ENCODE data around the gene FBLN1.
"Not testable (repeated sequence)": the region's sequence is repeated elsewhere in the genome, so short reads cannot be mapped to it uniquely, and the experiment has no call there.

FBLN1 gene

DNA sequence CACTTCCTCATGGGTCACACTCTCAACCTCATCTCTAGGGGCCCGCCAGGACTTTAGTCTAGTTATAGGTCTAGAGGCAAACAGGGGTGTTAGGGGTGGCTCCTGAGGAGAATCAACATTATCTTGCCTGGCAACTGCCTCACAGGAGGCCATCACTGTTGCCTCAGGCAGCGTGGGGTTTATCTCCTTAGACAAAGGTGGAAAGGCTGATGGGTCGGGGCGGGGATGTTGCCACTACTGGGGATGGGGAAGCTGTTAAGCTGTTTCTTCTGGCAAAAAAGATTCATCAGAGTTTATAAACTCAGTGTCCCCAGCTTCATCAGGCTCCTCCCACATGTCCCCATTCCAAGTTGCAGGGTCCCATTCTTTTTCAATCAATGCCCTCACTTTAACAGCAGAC is 58.1 kb downstream of the FBLN1 start:
- not testable (repeated sequence) for FAIRE-seq; DNase-seq (ENCODE audit: extremely low spot score, insufficient read length, low read depth)

DNA sequence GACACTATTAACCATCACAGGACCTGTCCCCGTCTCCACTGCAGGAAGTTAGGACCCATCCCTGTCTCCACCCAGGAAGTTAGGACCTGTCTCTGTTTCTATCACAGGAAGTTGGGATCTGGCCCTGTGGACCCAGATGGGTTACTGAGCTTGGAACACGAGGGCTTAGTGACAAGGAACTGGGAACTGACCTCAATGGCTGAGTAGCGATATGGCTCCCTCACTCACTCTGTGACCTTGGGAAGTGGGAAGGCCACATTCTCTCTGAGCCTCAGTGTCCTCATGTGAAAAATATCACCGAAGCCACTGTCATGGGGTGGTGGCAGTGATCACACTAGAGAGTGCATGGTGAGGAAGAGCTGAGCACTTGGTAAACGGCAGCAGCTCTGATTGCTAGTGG is 59.4 kb downstream of the FBLN1 start:
- FAIRE-seq (no peak), DNase-seq (ENCODE audit: extremely low spot score, insufficient read length, low read depth) (no peak)

DNA sequence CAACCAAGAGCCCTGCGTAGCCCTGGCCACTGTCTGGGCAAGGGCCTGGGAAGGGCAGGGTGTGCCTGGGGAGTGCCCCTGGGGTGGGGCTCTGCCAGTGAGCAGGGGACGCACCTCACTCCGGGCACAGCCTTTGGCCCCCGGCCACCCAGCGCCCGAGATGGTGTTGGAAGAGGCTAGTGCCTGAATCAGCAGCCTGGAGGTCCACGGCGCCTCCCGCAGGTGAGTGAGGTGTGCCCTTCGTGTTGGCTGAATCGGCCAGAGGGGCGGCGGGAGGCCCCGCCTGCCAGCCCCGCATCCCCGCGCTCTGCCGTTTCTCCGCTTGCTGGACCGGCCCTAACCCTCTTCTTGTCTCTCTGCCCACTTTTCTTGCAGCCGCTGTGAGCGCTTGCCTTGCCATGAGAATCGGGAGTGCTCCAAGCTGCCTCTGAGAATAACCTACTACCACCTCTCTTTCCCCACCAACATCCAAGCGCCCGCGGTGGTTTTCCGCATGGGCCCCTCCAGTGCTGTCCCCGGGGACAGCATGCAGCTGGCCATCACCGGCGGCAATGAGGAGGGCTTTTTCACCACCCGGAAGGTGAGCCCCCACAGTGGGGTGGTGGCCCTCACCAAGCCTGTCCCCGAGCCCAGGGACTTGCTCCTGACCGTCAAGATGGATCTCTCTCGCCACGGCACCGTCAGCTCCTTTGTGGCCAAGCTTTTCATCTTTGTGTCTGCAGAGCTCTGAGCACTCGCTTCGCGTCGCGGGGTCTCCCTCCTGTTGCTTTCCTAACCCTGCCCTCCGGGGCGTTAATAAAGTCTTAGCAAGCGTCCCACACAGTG is 60.1 kb downstream of the FBLN1 start:
- FAIRE-seq (no peak), DNase-seq (ENCODE audit: extremely low spot score, insufficient read length, low read depth) (no peak)

DNA sequence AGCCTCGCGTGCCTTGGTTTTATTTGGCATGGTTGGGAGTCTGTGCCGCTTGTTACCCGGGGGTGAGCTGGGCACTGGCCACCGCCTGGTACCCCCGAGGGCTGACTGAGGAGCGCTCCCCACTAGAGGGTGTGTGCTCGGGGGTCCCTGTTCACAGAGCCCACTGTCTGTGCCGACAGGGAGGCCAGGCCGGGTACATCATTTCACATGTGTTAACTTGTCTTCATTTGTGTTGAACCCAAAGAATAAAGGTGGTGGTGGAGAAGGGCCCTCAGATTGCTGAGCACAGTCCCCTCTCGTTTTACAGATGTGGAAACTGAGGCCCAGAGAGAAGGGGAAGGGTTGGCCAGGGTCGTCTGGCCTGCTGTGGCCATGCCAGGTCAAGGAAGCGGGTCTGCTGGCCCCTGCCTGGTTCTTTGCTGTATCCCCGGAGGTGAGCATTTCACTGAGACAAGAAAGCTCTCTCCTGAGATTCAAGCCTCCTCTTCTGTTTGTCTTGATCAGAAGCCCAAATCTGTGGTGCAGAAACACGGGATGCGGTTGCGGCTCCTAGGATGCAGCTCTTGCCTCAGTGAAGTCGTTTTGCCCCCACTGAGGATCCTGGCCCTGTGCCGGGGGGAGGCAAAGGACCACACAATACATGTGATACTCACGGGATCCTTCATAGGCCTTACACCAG is 60.8 kb downstream of the FBLN1 start:
- DNase-seq (ENCODE audit: extremely low spot score, insufficient read length, low read depth) = no peak
- no peak for FAIRE-seq

DNA sequence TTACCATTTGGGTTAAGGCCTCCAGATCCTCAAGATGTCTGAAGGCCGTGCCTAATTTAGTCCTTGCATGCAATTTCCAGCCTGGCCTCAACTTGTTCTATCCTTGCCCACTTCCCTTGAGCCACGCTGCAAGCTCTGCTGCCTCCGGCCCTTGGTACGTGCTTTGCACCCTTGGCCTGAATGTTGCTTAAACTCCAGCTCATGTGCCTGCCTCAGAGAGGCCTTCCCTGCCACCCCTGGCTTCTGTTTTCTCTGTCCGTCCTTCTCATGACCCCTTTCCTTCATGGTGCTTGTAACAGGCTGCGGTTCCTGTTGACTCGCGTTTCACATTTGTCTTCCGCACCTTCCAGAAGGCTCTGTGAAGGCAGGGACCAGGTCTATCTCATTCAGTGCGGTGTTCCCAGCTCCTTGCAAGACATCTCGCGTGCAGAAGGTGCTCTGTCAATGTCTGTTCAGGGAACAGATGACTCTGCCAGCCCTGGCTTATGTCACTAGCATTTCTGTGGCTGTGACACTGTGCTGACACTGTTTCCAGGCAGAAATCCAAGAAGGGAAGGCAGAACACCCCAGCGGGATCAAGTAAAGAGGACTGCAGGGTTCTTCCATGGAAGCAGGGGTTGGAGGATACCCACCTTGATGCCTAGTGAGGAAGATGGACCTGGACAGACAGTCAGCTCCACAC is 61.8 kb downstream of the FBLN1 start:
- FAIRE-seq (no peak), DNase-seq (ENCODE audit: extremely low spot score, insufficient read length, low read depth) (no peak)

DNA sequence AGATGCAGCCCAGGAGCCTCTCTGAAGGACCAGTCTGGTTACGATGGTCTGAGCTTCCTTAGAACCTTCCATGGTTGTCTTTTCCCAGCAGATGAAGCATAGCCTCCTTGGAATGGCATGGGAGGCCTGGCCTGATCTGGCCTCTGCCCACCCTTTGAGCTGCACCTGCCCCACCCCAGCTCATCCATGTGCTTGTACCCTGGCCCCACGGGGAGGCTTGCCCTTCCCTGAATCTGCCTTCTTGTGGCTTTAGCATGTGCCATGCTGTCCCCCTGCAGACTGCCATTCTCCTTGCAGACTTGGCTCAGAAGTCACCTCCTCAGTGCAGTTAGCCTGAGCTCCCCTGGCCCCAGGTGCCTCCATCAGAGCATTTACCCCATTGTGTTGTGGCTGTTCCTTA is 62.5 kb downstream of the FBLN1 start:
- FAIRE-seq = no peak
- DNase-seq (ENCODE audit: extremely low spot score, insufficient read length, low read depth) = no peak

DNA sequence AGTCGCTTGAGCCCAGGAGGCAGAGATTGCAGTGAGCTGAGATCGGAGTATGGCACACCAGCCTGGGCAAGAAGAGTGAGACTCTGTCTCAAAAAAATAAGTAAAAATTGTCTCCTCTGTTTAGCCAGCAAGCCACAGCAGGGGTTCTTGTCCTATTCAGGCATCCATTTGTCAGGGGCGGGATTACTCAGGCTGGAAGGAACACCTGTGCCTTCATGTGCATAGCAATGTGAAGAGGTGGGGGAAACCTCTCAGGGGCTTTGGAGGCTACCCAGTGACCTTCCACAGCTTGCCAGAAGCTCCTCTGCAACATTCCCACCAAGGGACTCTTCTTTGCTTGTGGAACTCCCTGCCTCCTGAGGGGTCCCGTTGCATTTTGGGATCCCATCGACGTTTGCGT is 63.3 kb downstream of the FBLN1 start:
- DNase-seq (ENCODE audit: extremely low spot score, insufficient read length, low read depth) (no peak), FAIRE-seq (no peak)

DNA sequence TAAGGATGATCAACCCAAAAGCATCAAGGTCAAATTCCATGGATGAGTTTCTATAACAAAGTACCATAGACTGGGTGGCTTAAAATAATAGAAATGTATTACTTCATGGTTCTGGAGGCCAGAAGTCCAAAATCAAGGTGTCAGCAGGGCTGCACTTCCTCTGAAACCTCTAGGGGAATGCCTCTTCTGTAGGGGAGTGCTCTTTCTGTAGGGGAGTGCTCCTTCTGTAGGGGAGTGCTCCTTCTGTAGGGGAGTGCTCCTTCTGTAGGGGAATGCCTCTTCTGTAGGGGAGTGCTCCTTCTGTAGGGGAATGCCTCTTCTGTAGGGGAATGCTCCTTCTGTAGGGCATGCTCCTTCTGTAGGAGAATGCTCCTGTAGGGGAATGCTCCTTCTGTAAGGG is 65.5 kb downstream of the FBLN1 start:
- FAIRE-seq = no peak
- no peak for DNase-seq (ENCODE audit: extremely low spot score, insufficient read length, low read depth)

DNA sequence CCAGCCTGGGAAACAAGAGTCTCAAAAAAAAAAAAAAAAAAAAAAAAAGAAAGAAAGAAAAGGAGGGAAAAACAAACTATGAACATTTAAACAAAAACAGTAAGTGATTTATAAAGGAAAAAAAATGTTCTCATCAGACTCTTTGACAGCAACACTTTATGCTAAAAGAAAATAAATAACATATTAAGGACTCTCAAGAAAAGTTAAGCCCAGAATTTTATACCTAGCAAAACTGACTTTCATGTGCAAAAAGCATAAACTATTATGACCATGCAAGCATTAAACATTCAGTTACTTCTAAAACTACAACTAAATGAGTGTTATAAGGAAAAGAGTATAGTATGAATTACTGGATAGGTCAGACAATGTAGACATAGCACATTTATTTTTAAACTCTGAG is 68.4 kb downstream of the FBLN1 start:
- DNase-seq (ENCODE audit: extremely low spot score, insufficient read length, low read depth) (no peak), FAIRE-seq (no peak)

DNA sequence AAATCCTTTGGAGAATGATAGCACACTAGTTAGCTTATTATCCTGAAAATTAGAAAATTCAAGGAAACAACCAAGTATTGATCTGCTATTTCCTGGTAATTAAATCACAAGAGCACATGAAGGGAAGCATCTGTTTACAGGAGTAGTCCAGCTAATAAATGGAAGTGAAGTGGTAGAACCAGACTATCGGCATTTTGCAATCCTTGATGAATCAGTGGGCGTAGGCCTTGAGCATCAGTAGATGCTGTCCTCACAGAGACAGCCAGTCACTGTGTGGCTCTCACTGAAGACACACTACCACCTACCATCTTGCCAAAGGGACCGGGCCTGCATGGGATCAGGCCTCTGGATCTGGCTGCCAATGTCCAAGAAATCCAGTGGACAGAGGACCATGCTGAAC is 69.8 kb downstream of the FBLN1 start:
- DNase-seq (ENCODE audit: extremely low spot score, insufficient read length, low read depth) = no peak
- no peak for FAIRE-seq

DNA sequence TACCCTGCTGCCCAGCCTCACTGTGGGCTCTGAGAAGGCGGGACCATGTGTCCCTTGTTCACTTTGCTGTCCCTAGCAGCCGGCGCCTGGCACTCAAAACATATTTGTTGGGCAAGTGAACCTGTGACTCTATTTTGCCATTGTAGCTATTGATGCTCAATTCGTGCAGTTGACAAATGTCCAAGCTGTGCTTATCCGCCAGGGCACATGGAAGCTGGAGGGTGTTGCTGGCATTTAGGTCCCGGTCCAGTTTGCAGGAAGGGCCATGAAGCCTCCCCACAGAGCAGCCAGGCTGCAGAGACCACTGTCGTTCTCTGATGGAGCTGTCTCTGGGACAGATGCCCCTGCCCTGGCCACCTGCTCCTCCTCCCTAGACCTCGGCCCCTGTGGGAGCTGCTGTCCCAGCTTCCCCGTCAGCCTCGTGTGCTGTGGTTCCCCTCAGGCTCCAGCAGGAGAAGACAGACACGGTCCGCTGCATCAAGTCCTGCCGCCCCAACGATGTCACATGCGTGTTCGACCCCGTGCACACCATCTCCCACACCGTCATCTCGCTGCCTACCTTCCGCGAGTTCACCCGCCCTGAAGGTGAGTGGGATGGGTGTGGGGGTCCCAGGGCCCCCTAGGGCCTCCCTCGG is 71.5 kb downstream of the FBLN1 start:
- FAIRE-seq (no peak), DNase-seq (ENCODE audit: extremely low spot score, insufficient read length, low read depth) (no peak)

DNA sequence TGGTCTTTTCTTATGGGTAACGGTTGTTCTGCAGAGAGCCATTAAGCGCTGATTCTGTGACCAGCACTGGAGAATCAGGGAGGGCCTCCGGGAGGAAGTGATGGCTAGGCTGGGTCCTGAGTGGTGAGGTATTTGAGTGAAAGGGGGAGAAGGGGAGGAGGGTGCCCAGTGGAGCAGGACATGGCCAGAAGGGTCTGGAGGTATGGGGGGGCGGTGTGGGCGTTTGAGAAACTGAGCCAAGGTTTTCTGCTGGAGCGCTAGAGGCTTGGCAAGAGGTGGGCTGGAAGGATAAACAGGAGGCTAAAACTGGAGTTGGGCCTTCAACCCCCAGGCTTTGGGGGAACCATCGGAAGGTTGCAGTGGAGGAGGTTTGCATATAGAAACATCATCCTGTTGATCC is 72.5 kb downstream of the FBLN1 start:
- DNase-seq (ENCODE audit: extremely low spot score, insufficient read length, low read depth) = no peak
- no peak for FAIRE-seq

DNA sequence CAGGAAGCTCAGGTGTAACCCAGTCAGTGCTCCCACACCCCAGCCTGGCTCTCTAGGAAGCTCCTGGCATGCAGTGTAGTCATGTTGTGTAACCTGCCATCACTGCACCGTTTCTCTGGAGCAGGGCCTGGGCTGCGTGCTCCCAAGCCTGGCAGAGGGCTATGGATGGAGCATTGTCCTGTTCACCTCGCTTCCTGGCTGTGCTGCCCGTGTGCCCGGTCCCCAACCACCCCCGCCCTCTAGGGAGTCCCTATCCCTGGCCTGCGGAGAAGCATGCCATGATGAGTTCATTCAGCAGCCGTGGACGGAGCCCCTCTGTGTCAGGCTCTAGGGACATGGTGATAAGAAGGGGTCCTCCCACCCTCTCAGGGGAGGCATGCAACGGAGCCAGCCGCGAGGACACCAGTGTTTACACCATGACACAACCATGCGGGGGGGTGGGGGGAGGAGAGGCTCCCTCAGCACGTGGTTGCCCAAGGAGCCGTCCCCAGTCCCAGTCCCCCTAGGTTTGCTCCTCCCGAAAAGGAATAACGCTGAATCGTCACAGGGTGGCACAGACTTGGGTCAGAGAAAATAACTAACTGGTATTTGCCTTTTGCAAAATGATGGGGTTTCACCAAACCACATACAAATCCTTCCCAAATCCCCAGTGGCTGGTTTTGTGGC is 73.1 kb downstream of the FBLN1 start:
- no peak for DNase-seq (ENCODE audit: extremely low spot score, insufficient read length, low read depth)
- no peak for FAIRE-seq

DNA sequence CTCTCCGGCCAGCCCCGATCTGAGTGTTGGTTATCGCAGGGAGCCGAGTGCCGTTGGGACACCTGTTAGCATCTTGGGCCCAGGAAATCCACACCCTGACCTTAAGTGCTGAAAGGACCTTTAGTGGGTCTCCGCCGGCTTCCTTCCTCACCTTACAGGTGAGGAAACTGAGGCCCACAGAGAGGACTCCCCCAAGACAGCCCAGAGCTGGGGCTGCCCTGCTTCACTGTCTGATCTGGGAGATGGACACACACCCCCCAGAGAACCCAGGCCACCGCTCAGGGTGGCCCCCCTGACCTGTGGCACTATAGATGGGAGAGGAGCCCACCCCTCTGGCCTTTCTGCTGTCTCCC is 73.6 kb downstream of the FBLN1 start:
- DNase-seq (ENCODE audit: extremely low spot score, insufficient read length, low read depth) (no peak), FAIRE-seq (no peak)

DNA sequence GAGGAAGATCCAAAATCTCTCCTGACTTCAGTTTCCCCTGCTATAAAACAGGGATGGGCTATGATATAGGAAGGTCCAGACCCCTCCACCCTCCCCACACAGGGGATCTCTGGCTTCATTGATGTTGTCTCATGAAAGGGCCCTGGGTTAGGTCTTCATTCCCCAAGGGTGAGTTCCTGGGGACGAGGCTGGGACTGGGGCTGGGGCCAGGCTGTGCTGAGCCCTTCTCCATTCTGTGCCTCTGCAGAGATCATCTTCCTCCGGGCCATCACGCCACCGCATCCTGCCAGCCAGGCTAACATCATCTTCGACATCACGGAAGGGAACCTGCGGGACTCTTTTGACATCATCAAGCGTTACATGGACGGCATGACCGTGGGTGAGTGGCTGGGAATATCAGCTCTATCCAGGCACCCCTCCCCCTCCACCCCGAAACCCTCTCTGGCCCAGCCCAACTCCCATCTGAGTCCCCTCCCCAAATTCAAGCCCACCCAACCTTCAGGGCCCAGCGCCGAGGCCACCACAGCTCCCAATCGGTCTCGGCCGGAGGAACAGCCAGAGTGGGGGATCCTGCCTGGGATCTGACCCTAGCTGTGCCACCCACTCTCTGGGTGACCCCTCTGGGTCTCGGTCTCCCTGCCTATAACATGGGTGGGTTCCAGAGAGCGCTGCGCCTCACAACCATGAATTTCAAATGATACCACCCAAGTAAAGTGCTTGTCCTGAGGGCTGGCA is 74.2 kb downstream of the FBLN1 start:
- no peak for DNase-seq (ENCODE audit: extremely low spot score, insufficient read length, low read depth)
- no peak for FAIRE-seq

DNA sequence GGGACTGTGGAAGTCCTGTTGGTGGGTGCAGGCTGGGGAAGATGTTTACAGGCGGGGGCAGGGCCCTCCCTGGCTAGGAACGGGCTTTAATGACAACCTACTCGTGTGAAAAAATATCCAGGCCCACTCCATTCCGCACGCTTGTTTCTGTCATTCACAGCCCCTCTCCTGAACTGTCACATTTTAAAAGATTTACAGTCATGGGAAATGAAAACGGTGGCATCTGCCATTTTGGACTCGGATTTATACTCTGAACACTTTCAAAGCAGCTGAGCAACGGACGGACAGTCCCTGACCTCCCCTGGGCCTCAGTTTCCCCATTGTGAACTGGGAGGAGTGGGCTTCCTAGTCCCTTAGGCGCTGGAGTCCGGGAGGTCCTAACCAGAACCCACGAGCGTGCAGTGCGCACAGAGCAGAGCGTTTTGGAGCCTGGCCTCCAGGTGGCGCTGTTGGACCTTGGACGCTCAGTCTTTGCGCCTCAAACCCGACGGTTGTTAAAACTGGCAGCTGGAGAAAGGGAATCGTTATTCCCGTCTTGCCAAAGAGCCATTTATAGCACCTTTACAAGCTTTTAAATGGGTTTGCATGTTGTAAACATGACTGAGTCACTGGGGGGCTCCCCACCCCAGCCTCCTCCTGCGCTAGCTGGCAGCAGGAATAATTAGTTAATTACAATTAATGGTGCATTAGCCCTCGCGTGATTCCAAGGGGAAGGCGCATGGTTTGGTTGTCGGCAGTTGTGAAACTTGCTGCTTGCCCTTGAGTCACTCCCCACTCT is 75.3 kb downstream of the FBLN1 start:
- peak; percentile 39 for DNase-seq (ENCODE audit: extremely low spot score, insufficient read length, low read depth)
- FAIRE-seq = peak; percentile 90

DNA sequence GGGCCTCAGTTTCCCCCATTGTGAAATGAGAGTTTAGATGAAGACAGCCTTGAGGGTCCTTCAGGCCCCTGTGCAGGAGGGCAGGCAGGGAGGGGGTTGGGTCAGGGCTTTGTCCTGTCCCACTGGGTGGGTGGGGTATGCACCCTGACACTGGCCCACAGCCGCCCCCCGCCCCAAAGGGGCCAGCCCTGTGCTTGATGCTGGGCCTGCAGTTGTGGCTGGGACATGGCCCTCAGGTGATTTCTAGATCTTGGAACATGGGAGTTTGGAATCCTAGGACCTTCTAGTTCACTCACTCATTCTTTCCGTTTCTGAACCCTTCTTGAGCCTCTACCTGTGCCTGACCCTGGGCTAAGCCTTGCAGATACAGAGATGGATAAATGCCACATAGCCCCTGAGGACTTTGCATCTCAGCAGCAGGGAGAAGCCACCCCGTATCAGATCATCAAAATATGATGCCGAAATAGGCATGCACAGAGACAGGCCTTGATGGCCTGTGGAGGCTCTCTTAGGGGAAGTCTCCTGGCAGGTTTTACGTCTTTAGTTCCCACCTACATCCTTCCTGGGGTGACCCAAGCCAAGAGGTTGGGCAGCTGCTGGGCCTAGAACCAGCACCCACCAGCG is 76.0 kb downstream of the FBLN1 start:
- DNase-seq (ENCODE audit: extremely low spot score, insufficient read length, low read depth) (no peak), FAIRE-seq (no peak)

DNA sequence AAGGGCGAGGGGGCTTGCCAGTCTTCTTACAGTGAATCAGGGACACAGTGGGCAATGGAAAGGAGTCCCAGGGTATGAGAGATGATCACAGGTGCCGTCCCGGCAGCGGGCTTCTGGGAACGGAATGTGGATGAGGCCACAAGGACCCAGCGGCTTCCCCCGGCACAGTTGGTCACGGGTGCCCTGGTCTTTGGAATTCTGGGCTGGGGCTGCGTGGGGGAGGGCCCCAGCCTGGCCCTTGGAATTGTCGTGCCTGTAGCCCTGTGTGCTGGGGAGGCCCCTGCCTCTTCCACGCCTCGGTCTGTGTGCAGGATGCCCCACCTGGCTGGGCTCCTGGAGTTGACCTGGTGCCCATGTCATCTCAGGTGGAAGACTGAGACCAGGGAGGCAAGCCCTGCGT is 76.6 kb downstream of the FBLN1 start:
- DNase-seq (ENCODE audit: extremely low spot score, insufficient read length, low read depth) (no peak), FAIRE-seq (no peak)

Data from GM18507 (cell line).